HepG2 (cell line): Measurements from ENCODE around the gene NOC2L. TPM values are rescaled to one million over a fixed set of nuclear protein-coding genes. Genes with fewer than 3 reads are reported as not detected.

Experiments used
- CEBPG ChIP-seq: IDR thresholded peaks from 2 replicates; pipeline ENCODE4 v1.6.1; 2016
- HOXA3 ChIP-seq: sonication (generic); formaldehyde crosslinking; IDR thresholded peaks from 2 replicates; pipeline ENCODE4 v1.5.0; 2020; ENCODE audit warnings: missing genetic modification reagents
- LBX2 ChIP-seq: sonication (generic); formaldehyde crosslinking; IDR thresholded peaks from 2 replicates; pipeline ENCODE4 v1.5.0; 2020; ENCODE audit warnings: missing genetic modification reagents, mild to moderate bottlenecking, borderline replicate concordance
- MED1 ChIP-seq: sonication (generic); formaldehyde crosslinking; IDR thresholded peaks from 2 replicates; pipeline ENCODE4 v1.4.0; 2020; ENCODE audit warnings: missing genetic modification reagents
- MIER2 ChIP-seq: IDR thresholded peaks from 2 replicates; pipeline ENCODE4 v1.6.1; 2016; ENCODE audit warnings: missing biosample characterization, missing genetic modification reagents
- NR2F6 ChIP-seq, 2 experiments: IDR thresholded peaks; 2 replicates each; pipeline ENCODE4 v1.6.1; 2016; ENCODE audit warnings: antibody characterized with exemption in 1 of 2, mild to moderate bottlenecking in 1 of 2
- PREB ChIP-seq: sonication (generic); formaldehyde crosslinking; IDR thresholded peaks from 2 replicates; pipeline ENCODE4 v1.4.0; 2020; ENCODE audit warnings: missing genetic modification reagents
- RARG ChIP-seq: sonication (generic); formaldehyde crosslinking; IDR thresholded peaks from 2 replicates; pipeline ENCODE4 v1.4.0; 2020; ENCODE audit warnings: low read depth, mild to moderate bottlenecking, missing genetic modification reagents
- RNF2 ChIP-seq: fragments of 450-650 bp; conservative IDR thresholded peaks from 2 replicates; pipeline ENCODE4 v1.6.1; 2016; ENCODE audit warnings: low read depth
- TBP ChIP-seq: sonication (generic); formaldehyde crosslinking; IDR thresholded peaks from 2 replicates; pipeline ENCODE4 v1.5.0; 2020; ENCODE audit warnings: missing genetic modification reagents
- YEATS2 ChIP-seq: sonication (generic); formaldehyde crosslinking; IDR thresholded peaks from 2 replicates; pipeline ENCODE4 v1.4.0; 2020; ENCODE audit warnings: missing genetic modification reagents, borderline replicate concordance
- ZBTB44 ChIP-seq: sonication (generic); formaldehyde crosslinking; IDR thresholded peaks from 2 replicates; pipeline ENCODE4 v1.4.0; 2020; ENCODE audit warnings: missing genetic modification reagents
- ZNF296 ChIP-seq: sonication (generic); formaldehyde crosslinking; conservative IDR thresholded peaks from 2 replicates; pipeline ENCODE4 v1.5.0; 2020; ENCODE audit warnings: mild to moderate bottlenecking, missing genetic modification reagents
- ZNF543 ChIP-seq: sonication (generic); formaldehyde crosslinking; IDR thresholded peaks from 2 replicates; pipeline ENCODE4 v1.4.0; 2020; ENCODE audit warnings: mild to moderate bottlenecking, missing genetic modification reagents
- ZNF597 ChIP-seq: sonication (generic); formaldehyde crosslinking; IDR thresholded peaks from 2 replicates; pipeline ENCODE4 v1.5.0; 2020; ENCODE audit warnings: missing genetic modification reagents
- ZNF678 ChIP-seq: sonication (generic); formaldehyde crosslinking; IDR thresholded peaks from 2 replicates; pipeline ENCODE4 v1.4.0; 2020; ENCODE audit warnings: mild to moderate bottlenecking, missing genetic modification reagents
- ZSCAN9 ChIP-seq: IDR thresholded peaks from 2 replicates; pipeline ENCODE4 v1.6.1; 2016; ENCODE audit warnings: borderline replicate concordance
- polyA plus RNA-seq, 8 experiments: library from polyadenylated mRNA; depleted of rRNA in 3 of 8; stranded (reverse) in 7 of 8; unstranded in 1 of 8; fragments of >200 nt; fragmentation: Illumina TruSeq in 4 of 8; extraction: Trizol in 4 of 8; gene quantifications; 2 replicates each; pipeline versions ENCODE4 v1.2.1 to v1.2.3, GENCODE V29; 2011 to 2016; ENCODE audit warnings: low read depth in 4 of 8, missing spikeins in 1 of 8, mixed read lengths in 1 of 8; ENCODE audit not compliant: insufficient read depth in 1 of 8
- total RNA-seq, 5 experiments: library from RNA; depleted of rRNA; stranded (reverse); fragments of >200 nt; fragmentation: Illumina TruSeq; extraction: Trizol; gene quantifications; 2 replicates each; pipeline ENCODE4 v1.2.3, GENCODE V29; 2016; ENCODE audit warnings: low read depth in 1 of 5
- TF ChIP-seq, protein P1 (sequence below): IDR thresholded peaks from 2 replicates; pipeline ENCODE4 v1.6.1; 2016; ENCODE audit warnings: low read depth, borderline replicate concordance
- TF ChIP-seq, protein P2 (sequence below): sonication (generic); formaldehyde crosslinking; IDR thresholded peaks from 2 replicates; pipeline ENCODE4 v1.4.0; 2020; ENCODE audit warnings: missing genetic modification reagents, borderline replicate concordance
- TF ChIP-seq, protein P3 (sequence below): sonication (generic); formaldehyde crosslinking; IDR thresholded peaks from 2 replicates; pipeline ENCODE4 v1.4.0; 2020; ENCODE audit warnings: mild to moderate bottlenecking, missing genetic modification reagents

NOC2L gene
- total and polyA plus RNA-seq, 2 of the 13 experiments (the other 11 are each of a cell fraction or from before 2014, with no cell fraction given) = 32.0 to 103 TPM

- TF ChIP-seq ZNF597 (CRISPR knock-in tag) (no peak), ZNF678 (CRISPR knock-in tag) (no peak), ZBTB44 (CRISPR knock-in tag) (no peak), RNF2 (peak; percentile 85), ZNF543 (CRISPR knock-in tag) (peak; percentile 50; the same call in 1 of the 2 replicates), RARG (CRISPR knock-in tag) (no peak), MIER2 (CRISPR knock-in tag) (peak; percentile 28; the same call in 1 of the 2 replicates), CEBPG (CRISPR knock-in tag) (peak; percentile 61; the same call in 1 of the 2 replicates), MED1 (CRISPR knock-in tag) (peak; percentile 94), LBX2 (no peak; the same call in 1 of the 2 replicates), ZSCAN9 (CRISPR knock-in tag) (no peak), PREB (0 out of 2 replicates have a peak, but pooled peaks have one; percentile 29), YEATS2 (peak; percentile 81; the same call in 1 of the 2 replicates), NR2F6 (IDR thresholded peaks at IDR 0.05) (peak; percentile 79), NR2F6 (CRISPR knock-in tag; IDR thresholded peaks at IDR 0.05) (peak; percentile 89), TBP (peak; percentile 89; the same call in 1 of the 2 replicates), ZNF296 (CRISPR knock-in tag) (peak; percentile 93; the same call in 1 of the 2 replicates), HOXA3 (CRISPR knock-in tag) (peak; percentile 99)
- TF ChIP-seq, protein P1, sequence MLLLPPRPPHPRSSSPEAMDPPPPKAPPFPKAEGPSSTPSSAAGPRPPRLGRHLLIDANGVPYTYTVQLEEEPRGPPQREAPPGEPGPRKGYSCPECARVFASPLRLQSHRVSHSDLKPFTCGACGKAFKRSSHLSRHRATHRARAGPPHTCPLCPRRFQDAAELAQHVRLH (CRISPR knock-in tag) = peak; percentile 91
- TF ChIP-seq, protein P2, sequence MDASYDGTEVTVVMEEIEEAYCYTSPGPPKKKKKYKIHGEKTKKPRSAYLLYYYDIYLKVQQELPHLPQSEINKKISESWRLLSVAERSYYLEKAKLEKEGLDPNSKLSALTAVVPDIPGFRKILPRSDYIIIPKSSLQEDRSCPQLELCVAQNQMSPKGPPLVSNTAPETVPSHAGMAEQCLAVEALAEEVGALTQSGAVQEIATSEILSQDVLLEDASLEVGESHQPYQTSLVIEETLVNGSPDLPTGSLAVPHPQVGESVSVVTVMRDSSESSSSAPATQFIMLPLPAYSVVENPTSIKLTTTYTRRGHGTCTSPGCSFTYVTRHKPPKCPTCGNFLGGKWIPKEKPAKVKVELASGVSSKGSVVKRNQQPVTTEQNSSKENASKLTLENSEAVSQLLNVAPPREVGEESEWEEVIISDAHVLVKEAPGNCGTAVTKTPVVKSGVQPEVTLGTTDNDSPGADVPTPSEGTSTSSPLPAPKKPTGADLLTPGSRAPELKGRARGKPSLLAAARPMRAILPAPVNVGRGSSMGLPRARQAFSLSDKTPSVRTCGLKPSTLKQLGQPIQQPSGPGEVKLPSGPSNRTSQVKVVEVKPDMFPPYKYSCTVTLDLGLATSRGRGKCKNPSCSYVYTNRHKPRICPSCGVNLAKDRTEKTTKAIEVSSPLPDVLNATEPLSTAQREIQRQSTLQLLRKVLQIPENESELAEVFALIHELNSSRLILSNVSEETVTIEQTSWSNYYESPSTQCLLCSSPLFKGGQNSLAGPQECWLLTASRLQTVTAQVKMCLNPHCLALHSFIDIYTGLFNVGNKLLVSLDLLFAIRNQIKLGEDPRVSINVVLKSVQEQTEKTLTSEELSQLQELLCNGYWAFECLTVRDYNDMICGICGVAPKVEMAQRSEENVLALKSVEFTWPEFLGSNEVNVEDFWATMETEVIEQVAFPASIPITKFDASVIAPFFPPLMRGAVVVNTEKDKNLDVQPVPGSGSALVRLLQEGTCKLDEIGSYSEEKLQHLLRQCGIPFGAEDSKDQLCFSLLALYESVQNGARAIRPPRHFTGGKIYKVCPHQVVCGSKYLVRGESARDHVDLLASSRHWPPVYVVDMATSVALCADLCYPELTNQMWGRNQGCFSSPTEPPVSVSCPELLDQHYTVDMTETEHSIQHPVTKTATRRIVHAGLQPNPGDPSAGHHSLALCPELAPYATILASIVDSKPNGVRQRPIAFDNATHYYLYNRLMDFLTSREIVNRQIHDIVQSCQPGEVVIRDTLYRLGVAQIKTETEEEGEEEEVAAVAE (CRISPR knock-in tag) = peak; percentile 64
- TF ChIP-seq, protein P3, sequence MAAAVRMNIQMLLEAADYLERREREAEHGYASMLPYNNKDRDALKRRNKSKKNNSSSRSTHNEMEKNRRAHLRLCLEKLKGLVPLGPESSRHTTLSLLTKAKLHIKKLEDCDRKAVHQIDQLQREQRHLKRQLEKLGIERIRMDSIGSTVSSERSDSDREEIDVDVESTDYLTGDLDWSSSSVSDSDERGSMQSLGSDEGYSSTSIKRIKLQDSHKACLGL (CRISPR knock-in tag) = 0 out of 2 replicates have a peak, but pooled peaks have one; percentile 14
Measured at GRCh38 chr1:1006305-1007159, 47.5 kb upstream of the NOC2L start (continued).
